OCI-LY3 (cell line): ENCODE results near the gene KCNQ1.

Experiments used
- CTCF ChIP-seq: fragments of 200-600, 300-600 bp; sonication (generic); IDR thresholded peaks from 2 replicates; pipeline ENCODE4 v1.5.1; 2014; ENCODE audit warnings: antibody characterized with exemption, low read length, low read depth
- EZH2phosphoT487 ChIP-seq: fragments of 200-600 bp; shearing (Covaris generic); IDR thresholded peaks from 2 replicates; pipeline ENCODE4 v1.6.1; 2018; ENCODE audit warnings: antibody characterized with exemption, mixed run types, low read depth

- TF ChIP-seq CTCF (no peak), EZH2phosphoT487 (no peak)
These were observed 387.8 kb downstream of the KCNQ1 start for GRCh38 chr11:2832533-2833020.
